ENCODE results near the gene MAD2L2.

The MAD2L2 gene

DNA sequence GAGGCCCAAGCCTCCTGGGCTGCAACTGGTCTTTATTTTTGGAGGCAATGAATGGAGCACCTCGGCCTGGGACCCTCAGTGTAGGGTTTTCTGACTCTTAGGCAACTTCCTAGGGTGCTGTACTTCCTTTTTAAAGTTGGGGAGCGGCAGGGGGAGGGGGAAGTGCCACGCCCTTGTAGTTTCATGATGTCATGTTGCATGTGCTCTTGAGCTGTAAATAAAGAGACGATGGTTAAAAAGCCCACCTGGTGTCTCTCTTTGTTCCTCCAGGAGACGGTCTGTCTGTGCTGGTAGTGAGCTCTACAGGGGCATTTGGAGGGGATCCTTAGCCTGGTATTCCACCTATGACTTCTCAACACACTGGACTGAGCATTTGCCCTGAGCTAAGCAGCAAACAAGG is 44.7 kb upstream of the MAD2L2 start:
- no peak for TF ChIP-seq CTCF (IDR thresholded peaks at IDR 0.05; ENCODE audit: control insufficient read depth, extremely low read depth, insufficient read depth)
- DNase-seq (ENCODE audit: low read depth) = no peak
- H3K4me3 ChIP-seq (ENCODE audit: low read depth, low read length) = no peak overlapping the region

DNA sequence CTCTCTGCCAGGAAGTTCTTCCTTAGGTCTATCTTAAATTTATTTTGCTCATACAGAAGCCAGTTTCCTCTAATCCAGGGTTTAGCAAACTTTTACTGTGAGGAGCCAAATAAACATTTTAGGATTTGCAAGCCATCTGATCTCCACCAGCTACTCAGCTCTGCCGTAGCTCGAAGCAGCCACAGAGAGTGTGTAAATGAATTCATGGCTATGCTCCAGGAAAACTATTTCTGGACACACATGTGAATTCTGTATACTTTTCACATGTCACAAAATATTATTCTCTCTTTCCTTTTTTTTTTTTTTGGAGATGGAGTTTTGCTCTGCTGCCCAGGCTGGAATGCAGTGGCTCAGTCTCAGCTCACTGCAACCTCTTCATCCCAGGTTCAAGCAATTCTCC is 41.6 kb upstream of the MAD2L2 start:
- H3K4me3 ChIP-seq (ENCODE audit: low read depth, low read length) = no peak overlapping the region
- DNase-seq (ENCODE audit: low read depth) = no peak
- TF ChIP-seq CTCF (IDR thresholded peaks at IDR 0.05; ENCODE audit: control insufficient read depth, extremely low read depth, insufficient read depth) = no peak

DNA sequence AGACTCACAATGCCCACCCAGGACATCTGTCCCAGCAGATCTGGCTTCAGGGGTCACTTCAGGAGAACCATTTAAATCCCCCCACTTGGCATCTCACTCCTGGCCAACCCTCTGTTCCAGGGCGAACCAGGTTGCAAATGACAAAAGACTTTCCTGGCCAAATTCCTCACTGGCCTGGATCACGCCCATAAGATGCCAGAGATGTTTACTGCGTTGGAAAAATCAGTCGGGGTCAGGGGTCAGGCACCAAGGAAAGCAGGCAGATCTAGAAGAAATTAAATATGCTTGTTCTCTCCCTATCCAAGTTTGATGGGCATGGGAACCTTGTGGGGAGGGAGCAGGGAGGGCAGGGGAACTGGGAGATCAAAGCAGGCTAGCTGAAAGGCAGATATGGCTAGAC is 40.4 kb upstream of the MAD2L2 start:
- TF ChIP-seq CTCF (IDR thresholded peaks at IDR 0.05; ENCODE audit: control insufficient read depth, extremely low read depth, insufficient read depth) = no peak
- H3K4me3 ChIP-seq (ENCODE audit: low read depth, low read length) = no peak overlapping the region
- no peak for DNase-seq (ENCODE audit: low read depth)

GRCh38 chr1:11720525-11720924 is 39.6 kb upstream of the MAD2L2 start:
- no peak for DNase-seq (ENCODE audit: low read depth)
- no peak for TF ChIP-seq CTCF (IDR thresholded peaks at IDR 0.05; ENCODE audit: control insufficient read depth, extremely low read depth, insufficient read depth)
- no peak overlapping the region for H3K4me3 ChIP-seq (ENCODE audit: low read depth, low read length)

- no peak for TF ChIP-seq CTCF (IDR thresholded peaks at IDR 0.05; ENCODE audit: control insufficient read depth, extremely low read depth, insufficient read depth)
Observed at GRCh38 chr1:11720033-11720376, 39.1 kb upstream of the MAD2L2 start.

DNA sequence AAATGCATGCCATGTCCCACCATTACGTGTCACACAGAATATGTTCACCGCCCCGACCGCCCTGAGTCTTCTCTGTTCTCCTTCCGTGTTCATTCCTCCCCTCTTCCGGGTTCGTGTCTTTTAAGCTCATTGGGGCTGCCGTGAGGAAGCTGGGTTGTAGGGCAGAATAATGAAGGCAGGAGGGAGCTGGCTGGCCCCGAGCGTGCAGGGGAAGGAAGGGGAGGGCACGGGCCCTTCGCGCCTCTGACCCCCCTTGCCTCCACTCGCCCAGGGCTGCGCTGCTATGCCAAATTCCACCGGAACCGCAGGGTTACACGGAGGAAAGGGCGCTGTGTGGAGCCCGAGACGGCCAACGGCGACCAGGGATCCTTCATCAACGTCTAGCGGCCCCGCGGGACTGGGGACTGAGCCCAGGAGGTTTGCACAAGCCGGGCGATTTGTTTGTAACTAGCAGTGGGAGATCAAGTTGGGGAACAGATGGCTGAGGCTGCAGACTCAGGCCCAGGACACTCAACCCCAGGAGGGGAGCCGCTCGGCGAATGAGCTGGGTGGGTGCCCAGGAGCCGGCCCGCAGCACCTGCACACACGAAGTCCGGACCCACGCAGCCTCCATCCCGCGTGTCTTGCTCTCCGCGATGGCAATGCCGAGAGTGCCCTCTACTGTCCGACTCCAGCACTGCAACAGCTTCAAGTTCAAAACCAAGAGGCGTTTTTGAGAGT is 38.5 kb upstream of the MAD2L2 start:
- no peak overlapping the region for H3K4me3 ChIP-seq (ENCODE audit: low read depth, low read length)
- TF ChIP-seq CTCF (IDR thresholded peaks at IDR 0.05; ENCODE audit: control insufficient read depth, extremely low read depth, insufficient read depth) = peak; percentile 96
- no peak for DNase-seq (ENCODE audit: low read depth)

More at GRCh38 chr1:11720033-11720376, 39.1 kb upstream of the MAD2L2 start:
- DNase-seq (ENCODE audit: low read depth) = no peak
- H3K4me3 ChIP-seq (ENCODE audit: low read depth, low read length) = no peak overlapping the region

Measured in LNCaP clone FGC (cell line).